Right ventricle myocardium superior (tissue), 1 donor: ENCODE results near the gene NCOA1. TPM values are rescaled to one million over a fixed set of nuclear protein-coding genes. Genes with fewer than 3 reads are reported as not detected.
"Not testable (repeated sequence)": the region's sequence is repeated elsewhere in the genome, so short reads cannot be mapped to it uniquely, and the experiment has no call there.

ENCODE experiments used
- ATAC-seq: fragments of 200-7000 bp; cut with Tn5 transposase; one replicate; pipeline ENCODE4 v1.9.1; 2020; ENCODE audit warnings: mild to moderate bottlenecking; ENCODE audit not compliant: poor library complexity
- DNase-seq: peaks from one replicate; pipeline ENCODE4 v3.0.0-alpha.2; 2020
- intact Hi-C: fragments of 100-400 bp; cut with DNase I; formaldehyde crosslinking; loops from one replicate; pipeline ENCODE4 v1.11.2; 2022
- long read RNA-seq: library from polyadenylated mRNA; unstranded; transcript quantifications from one replicate; pipeline ENCODE4 v2.0.0, GENCODE V29; 2021
- total RNA-seq: library from RNA; stranded (reverse); fragmentation: NEBNext Ultra II Directional; extraction: Animal tissue kit (Norgen Biotek cat#: 25700); gene quantifications from one replicate; pipeline ENCODE4 v1.2.1, GENCODE V29; 2021
- donor health status: DM: no; HTN: yes; CAD: no; lungs with severe emphysema.

The NCOA1 gene
- total RNA-seq: 32.2 TPM
- long read RNA-seq, partial matches to known transcripts: 5 of 21 reads
- long read RNA-seq, other reads (novel, unspliced or antisense): 16 of 21 reads

DNA sequence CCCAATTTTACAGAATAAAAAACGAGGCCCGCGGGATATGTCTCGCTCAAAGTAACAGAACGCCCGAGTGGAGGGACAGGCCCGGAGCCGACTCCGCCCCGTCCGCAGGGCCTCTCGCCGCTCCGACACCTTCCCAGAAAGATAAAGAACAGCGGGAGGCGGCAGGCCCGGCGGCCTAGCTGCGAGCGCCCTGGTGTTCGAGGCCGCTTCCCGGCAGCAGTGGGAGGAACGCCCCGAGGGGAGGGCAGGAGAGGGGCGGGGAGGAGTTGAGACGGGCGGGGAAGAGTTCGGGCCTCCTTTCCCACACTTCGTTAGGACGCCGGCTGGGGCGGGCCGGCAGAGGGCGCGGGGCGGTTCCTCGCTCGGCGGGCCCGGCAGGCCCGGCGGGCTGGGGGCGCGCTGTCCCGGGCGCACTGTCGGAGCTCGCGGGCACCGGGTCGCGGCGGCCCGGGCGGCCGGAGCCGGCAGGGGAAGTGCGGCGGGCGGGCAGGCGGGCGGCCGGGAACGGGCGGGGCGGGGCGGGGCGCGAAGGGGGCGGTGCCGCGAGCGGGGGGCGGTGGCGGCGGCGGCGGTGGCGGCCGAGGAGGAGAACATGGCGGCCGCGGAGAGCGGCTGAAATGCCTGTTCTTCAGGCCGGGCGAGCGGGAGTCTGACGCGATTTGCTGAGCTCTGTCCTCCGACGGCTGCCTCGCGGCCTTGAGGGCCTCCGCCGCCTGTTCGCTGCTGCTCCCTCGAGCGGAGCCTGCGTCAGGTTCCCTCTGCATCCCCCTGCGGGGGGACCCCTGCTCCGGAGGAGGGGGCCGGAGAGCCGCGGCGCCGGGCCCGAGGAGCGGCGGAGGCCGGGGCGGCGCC lies at the start of gene NCOA1:
TSS of gene NCOA1 (plus strand) at position 565 of the 852 bp plus-strand sequence. CDS start 167,424 bp downstream, outside the sequence.
- intact Hi-C loops: loop anchor here (5.0 to 10.0 kb wide), 3 partner anchors 54 to 301 kb away; partner anchors contain the start of genes CENPO and PTRHD1
- peak; percentile 94 for DNase-seq
- peak; percentile 89 for ATAC-seq

DNA sequence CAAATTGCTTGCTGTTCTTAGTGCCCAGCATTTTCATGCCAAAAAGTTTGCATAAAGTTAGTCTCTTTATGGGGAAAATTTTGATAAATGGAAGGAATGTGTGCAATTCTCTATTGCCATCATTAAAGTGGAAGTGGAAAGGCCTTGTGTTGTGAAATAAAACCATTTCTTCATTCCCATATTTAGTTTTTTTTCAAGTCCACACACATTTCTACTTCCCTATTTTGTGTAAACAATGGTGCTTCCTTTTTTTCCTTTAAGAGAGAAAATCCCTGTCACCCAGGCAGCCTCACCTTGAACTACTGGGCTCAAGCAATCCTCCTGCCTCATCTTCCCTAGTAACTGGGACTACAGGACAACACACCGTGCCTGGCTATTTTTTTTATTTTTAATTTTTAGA lies 42.3 kb upstream of the NCOA1 start:
- ATAC-seq: peak; percentile 20
- intact Hi-C loops: no loop called here
- no peak for DNase-seq

DNA sequence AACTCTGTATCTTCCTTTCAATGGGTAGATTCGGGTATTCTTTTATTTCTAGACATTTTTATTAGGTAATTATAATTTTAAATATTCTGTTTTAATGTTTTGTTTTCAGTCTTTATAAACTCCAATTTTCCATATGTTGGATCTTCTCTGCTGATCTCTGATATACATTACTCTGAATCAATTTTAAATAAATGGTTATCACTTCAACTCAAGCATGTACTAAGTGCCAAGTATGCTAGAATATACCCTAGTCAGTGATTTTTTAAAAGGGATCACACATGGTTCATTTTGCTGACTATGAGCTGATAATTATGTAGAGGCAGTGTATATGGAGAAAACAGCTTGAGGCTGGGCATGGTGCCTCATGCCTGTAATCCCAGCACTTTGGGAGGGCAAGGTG lies 41.7 kb upstream of the NCOA1 start:
- ATAC-seq (no peak), DNase-seq (no peak)
- intact Hi-C loops: no loop called here

DNA sequence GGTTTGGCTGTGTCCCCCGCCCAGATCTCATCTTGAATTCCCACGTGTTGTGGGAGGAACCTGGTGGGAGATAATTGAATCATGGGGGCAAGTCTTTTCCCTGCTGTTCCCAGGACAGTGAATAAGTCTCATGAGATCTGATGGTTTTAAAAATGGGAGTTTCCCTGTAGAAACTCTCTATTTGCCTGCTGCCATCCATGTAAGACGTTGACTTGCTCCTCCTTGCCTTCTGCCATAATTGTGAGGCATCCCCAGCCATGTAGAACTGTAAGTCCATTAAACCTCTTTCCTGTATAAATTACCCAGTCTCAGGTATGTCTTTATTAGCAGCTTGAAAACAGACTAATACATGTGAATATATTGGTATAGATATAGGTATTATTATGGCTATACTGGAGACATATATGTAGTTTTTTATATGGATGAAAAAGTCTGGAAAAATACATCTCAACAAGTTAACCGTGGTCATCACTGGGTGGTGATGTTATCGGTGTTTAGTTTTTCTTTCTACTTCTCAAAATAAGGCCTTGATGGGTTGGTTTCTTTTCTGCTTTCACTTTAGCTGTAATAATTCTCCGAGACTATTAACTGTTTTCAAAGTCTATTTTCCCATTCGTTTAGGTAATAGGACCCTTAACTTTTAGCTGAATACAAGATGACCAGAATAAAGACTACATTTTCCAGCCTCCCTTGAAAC lies 39.1 kb upstream of the NCOA1 start:
- intact Hi-C loops: no loop called here
- DNase-seq (no peak), ATAC-seq (peak; percentile 14)

DNA sequence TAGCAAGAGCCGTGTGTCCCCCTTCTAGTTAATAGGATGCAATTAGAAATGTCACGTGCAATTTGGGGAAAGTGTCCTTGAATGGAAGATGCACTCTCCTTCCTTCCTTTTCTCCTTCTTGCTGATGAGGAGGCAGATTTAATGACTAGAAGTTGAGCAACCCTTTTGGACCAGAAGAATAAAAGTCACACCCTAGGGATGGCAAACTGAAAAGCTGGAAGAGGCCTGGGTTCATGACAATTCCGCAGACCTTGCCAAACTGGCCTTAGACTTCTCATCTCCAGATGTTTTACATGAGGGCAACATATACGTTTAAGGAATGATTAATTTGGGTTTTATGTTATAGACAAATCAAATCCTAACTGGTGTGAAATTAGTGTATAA lies 38.6 kb upstream of the NCOA1 start:
- intact Hi-C loops: no loop called here
- DNase-seq (no peak), ATAC-seq (peak; percentile 64)

DNA sequence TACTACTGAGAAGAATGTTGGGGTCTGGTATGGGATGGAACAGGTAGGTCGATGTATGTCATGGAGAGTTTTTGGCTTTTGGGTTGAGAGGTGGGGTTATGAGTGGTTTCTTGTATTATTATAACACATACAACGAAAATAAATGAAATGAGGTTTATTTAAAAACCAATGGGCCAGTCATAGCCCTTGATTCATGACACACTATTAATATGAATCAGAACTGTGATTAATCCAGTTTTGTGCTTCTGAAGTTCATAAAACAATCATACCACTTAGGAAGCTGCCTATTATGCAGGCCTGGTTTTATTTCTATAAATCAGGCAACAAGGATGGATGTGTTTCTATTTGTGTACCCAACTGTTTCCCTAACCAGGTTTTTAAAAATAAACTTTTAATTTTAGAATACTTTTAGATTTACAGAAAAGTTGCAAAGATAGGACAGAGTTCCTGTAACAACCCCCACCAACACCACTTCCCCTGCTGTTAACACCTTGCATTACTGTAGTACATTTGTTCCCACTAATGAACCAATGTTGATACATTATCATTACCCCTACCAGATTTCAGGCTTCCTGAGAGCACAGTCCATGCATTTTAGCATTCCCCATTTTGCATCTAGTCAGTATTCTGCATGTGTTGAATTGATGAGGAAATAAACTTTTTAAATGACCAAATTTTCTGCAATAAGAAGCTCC lies 37.5 kb upstream of the NCOA1 start:
- ATAC-seq (no peak), DNase-seq (no peak)
- intact Hi-C loops: no loop called here

DNA sequence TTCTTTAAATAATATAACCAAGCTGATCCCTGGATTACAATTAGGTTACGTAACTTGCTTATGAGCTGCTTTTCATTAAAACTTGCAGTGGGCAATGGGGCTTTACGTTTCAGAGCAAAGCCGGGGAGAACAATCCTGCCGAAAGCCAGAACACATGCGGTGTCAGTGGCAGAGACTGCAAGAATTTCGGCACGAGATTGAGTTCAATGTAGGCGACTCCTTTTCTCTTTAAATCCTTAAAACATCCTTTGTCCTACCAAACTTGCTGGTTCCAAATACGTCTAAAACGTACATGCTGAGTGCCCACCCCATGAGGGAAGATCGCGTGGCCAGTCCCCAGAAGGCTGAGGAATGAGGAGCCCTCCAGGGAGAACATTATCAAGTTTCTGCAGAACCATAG lies 36.8 kb upstream of the NCOA1 start:
- peak; percentile 13 for ATAC-seq
- intact Hi-C loops: no loop called here
- DNase-seq: no peak

DNA sequence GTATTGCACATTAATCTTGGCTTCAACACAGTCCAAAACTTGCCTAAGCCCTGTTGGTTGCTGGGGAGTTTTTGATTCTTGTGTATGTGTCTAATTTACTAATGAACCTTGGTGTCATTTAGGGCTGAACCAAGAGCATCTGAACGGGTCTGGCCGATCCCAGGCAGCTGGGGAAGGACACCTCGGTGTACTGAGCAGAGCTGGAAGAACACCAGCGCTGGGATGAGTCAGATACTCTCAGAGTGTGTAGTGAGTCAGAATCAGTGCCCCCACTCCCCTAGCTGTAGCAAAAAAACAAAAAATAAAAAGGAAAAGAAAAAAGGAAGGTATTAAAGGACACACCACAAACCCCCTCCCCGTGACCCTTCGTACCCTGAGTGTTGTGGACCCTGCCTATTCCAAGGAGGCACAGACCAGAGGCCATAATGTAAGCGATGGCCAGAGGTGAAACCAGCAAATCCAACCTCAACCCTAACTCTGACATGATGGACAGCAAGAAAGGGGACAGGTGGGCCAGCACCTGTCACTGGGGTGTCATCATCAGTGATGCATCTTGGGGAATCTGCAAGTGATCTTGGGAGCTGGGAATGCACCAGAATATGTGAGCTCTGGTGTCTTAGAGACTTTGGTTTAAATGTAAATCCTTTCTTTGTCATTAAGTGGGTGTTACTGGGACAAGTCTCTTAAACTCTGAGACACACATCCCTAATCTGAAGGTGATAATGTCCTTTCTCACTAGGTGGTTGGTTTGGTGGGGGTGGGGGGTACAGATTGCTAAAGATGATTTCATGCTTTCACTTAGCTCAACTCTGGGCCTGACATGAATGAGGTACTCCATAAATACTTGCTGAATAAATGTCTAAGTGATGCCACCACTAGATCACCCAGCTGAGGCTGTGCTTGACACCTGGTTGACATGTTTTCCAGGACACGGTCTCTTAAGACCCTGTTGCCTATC lies 34.2 kb upstream of the NCOA1 start:
- DNase-seq (peak; percentile 81), ATAC-seq (peak; percentile 91)
- intact Hi-C loops: no loop called here

DNA sequence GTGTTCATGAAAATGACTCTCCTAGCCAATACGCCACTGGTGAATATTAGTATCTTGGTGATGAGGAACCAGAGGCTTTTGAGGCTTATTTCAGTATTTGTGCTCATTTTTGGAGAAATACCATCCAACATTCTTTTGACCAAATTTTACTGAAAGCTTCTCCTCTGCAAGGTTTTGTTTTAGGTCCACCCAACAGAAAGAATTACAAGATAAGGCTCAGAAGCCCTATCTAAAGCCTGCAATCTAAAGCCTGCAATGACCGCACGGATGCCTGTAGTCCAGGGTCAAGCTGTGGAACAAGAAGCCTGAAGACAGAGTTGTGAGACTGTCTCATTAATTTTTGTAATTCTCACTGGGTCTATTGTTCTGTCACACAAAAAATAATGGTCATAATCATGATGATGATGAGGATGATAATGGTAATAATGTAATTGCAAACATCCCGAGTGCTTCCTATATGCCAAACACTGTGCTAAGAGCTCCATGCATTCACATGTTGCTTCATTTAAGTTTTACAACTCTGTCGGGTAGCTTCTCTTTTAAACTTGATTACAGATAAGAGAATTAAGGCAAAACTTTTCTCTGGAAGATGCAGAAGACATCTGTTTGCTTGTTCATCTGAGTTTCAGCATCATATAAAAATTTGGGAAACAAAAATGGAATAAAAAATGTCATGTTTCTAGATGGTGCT lies 33.2 kb upstream of the NCOA1 start:
- intact Hi-C loops: no loop called here

DNA sequence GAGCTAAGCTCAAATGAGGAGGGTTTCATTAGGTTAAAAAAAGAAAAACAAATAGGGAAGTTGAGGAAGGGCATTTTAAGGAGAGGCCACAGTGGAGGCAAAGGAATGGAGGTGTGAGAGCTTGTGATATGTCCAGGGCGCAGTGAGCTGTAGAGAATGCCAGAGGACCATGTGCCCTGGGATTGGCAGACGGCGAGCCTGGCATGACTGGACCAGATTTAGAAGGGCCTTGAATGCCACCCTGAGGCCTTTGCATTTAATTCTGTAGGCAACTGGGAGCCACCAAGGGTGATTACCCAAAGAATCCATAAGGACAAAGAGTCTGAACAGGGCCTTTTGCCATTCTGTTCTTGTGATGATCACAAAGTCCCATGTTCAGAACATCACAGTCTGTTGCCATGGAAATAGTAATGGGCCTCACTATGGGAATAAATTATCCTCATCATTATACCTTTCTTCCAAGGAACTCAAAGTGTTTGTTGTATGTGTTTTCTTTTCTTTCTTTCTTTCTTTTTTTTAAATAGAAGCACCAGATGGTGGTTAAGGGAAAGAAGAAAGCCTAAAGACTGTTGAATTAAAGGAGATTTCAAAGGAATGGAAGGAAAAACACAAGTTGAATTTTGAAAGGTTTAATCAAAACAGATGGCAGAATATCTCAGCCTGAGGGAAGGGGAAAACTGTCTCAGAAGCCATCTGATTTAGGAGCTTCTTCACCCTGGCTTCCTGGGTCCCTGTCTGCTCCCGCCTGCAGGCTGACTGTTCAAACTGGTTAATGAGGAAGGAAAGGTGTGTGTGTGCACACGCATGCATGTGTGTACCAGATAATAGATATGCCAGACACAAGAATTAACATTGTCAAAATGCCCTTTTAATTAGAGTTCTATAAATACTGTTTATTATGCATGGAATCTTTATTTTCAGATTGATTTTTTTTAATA lies 31.6 kb upstream of the NCOA1 start:
- intact Hi-C loops: no loop called here
- no peak for ATAC-seq
- DNase-seq: no peak

More for the DNA sequence above, 33.2 kb upstream of the NCOA1 start:
- ATAC-seq (no peak), DNase-seq (no peak)

DNA sequence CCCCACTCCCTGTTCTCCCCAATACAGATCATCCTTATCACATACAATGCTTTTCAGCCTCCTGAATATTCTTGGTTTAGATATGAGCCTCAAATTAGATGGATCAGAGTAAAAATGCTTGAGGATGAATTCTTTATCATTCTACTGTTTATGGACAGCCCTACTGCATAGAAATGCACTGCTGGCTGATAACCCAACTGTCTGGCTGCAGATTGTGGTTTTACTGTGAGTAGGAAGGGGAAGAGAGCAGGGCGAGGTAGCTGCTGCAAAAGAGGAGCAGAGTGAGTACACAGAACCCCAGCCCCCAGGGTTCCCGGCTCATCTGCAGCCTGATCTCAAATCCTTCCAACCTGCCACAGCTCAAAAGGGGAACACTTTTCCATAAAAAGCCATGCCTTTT lies 29.4 kb upstream of the NCOA1 start:
- no peak for DNase-seq
- intact Hi-C loops: no loop called here
- ATAC-seq: no peak

DNA sequence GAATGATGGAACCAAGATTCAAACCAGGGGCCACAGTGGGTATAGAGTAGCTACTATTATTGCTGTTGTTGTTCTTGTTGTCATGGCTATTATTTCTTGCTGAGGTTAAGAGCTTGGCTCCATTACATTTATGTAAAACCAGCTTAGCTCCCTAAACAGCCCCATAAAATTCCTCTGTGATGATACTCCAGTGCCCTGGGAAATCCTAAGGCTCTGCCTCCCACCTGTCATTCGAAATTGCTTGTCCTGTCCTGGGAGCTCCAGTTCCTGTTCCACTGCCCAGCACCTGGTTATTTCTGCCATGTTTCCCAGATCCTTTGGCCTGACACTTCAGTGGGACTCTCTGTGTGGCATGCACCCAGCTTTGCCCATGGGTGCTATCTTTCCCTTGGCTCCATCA lies 27.8 kb upstream of the NCOA1 start:
- no peak for DNase-seq
- ATAC-seq: no peak
- intact Hi-C loops: no loop called here

DNA sequence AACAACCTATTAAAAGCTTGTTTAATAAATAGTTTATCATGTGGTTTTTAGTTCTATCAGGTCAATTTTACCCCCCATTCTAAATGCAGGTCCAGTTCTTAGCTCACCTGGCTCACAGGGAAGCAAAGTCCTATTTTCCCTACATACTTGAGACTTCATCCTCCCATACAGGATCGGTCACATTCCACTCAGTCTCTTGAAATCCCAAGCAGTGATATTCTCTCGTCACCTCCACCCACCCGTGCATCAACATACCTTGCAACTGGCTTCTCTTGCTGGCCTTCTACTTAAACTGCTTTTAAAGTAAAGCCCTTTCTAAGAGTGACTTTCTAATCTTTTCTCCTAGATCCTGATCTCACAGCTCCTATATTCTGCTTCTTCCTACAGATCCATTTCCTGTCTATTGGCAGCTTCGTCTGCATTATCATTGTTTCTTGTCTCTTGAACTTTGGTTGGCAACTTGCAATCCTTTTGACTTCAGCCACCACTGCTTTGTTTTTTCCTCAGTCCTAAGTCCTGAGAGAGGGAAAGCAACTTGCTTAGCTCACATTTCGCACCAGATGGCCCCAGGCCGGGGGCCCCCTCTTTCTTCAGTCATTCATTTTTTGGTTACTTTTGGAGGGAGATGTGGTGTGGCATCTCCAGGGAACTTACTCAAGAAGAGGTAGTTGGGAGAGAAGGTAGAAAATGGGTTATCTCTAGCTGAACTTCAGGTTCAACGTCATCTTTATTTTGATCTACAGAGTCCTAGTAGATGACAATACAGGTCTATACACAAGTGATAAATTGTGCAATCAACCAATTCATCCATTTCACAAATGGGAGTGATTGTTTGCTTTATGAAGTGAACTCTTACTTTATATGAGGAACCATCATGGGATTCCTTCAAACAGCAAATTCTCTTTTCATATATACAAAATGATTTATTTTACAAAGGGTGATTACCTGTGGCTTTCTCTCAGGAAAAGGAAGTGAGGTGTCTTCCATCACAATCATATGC lies 23.9 kb upstream of the NCOA1 start:
- intact Hi-C loops: no loop called here
- ATAC-seq: no peak
- DNase-seq: no peak

DNA sequence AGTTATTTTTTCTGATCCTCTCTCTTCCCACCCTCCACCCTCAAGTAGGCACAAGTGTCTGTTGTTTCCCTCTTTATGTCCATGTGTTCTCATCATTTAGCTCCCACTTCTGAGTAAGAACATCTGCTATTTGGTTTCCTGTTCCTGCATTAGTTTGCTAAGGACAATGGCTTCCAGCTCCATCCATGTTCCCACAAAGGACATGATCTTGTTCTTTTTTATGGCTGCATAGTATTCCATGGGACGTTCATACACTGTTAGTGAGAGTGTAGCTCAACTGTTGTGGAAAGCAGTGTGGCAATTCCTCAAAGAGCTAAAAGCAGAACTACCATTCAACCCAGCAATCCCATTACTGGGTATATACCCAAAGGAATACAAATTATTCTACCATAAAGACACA lies 22.6 kb upstream of the NCOA1 start:
- ATAC-seq, intact Hi-C loops, DNase-seq: not testable (repeated sequence)

DNA sequence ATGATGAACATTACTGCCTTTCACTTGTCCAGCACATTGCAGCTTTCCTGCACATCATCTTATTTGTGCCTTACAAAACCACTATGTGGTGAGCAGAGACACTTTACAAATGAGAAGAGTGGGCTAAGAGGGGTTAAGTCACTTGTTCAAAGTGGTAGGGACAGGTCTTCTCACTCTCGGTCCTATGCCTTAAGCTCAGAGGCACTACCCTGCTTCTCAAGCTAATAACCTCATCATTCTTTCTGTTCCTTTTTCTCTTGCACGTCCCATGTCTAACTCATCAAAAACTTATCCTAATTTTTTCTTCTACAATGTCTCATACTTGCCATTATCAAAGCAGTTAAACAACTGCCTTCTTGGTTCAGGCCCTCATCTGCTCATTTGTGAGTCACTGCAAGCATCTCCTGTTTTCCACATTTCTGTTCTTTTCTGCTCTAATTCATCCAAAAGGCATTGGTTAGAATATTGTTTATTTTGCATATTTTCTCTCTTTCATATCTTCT lies 21.9 kb upstream of the NCOA1 start:
- ATAC-seq (no peak), DNase-seq (no peak)
- intact Hi-C loops: no loop called here
